CD4-positive, alpha-beta memory T cell (primary cell): ENCODE results near the gene DOP1B. TPM values are rescaled to one million over a fixed set of nuclear protein-coding genes. Genes with fewer than 3 reads are reported as not detected.

Experiments
- CTCF ChIA-PET: fragments of 350-600 bp; sonication (Branson Sonifier 250); formaldehyde crosslinking; loops from one replicate; lab custom pipeline; 2021; ENCODE audit warnings: inconsistent platforms; ENCODE audit not compliant: partially characterized antibody; lab: Charles Lee
- POLR2A ChIA-PET: fragments of 350-600 bp; sonication (Branson Sonifier 250); formaldehyde crosslinking; loops from one replicate; lab custom pipeline; 2021; ENCODE audit not compliant: partially characterized antibody; lab: Charles Lee
- DNase-seq, 5 donors: peaks; one replicate each; pipeline versions ENCODE4 v3.0.0 to v3.0.0-alpha.2; 2020 to 2022; ENCODE audit warnings: mixed read lengths in 1 of 5
- H3K27ac ChIP-seq: one replicate; pipeline ENCODE4 v1.7.0; 2013; ENCODE audit warnings: low read depth, low read length
- H3K27me3 ChIP-seq: 2 replicates; pipeline ENCODE4 v1.7.0; 2013; ENCODE audit warnings: mild to moderate bottlenecking, low read length, moderate library complexity; ENCODE audit not compliant: insufficient read depth
- H3K36me3 ChIP-seq: 2 replicates; pipeline ENCODE4 v1.7.0; 2013; ENCODE audit warnings: mild to moderate bottlenecking, low read length, moderate library complexity; ENCODE audit not compliant: insufficient read depth
- H3K4me1 ChIP-seq: 2 replicates; pipeline ENCODE4 v1.7.0; 2013; ENCODE audit warnings: mild to moderate bottlenecking, low read length, moderate library complexity; ENCODE audit not compliant: insufficient read depth
- H3K4me3 ChIP-seq, 2 donors: one replicate each; pipeline ENCODE4 v1.7.0; 2013; ENCODE audit warnings: low read length in 2 of 2, mild to moderate bottlenecking in 1 of 2
- H3K9me3 ChIP-seq, 2 donors: one replicate each; pipeline ENCODE4 v1.7.0; 2013; ENCODE audit warnings: low read length in 2 of 2, control low read depth in 1 of 2; ENCODE audit not compliant: control insufficient read depth in 1 of 2
- H3K27ac Mint-ChIP-seq, 7 donors: one replicate each; pipeline ENCODE4 v1.8.0; 2020 to 2021; ENCODE audit warnings: mixed read lengths in 7 of 7, mild to moderate bottlenecking in 6 of 7, inconsistent platforms in 3 of 7, moderate library complexity in 3 of 7
- H3K27me3 Mint-ChIP-seq, 2 donors: one replicate each; pipeline ENCODE4 v1.8.0; 2020 to 2021; ENCODE audit warnings: mixed read lengths in 2 of 2
- H3K36me3 Mint-ChIP-seq, 2 donors: one replicate each; pipeline ENCODE4 v1.8.0; 2020 to 2021; ENCODE audit warnings: mixed read lengths in 2 of 2, inconsistent platforms in 1 of 2, mild to moderate bottlenecking in 1 of 2
- H3K4me1 Mint-ChIP-seq, 4 donors: one replicate each; pipeline ENCODE4 v1.8.0; 2020 to 2021; ENCODE audit warnings: mixed read lengths in 4 of 4, mild to moderate bottlenecking in 1 of 4
- H3K4me3 Mint-ChIP-seq, 8 donors: one replicate each; pipeline ENCODE4 v1.8.0; 2020 to 2021; ENCODE audit warnings: mixed read lengths in 8 of 8, mild to moderate bottlenecking in 7 of 8, moderate library complexity in 6 of 8, inconsistent platforms in 3 of 8
- H3K9me3 Mint-ChIP-seq, 8 donors: one replicate each; pipeline ENCODE4 v1.8.0; 2020 to 2021; ENCODE audit warnings: mixed read lengths in 8 of 8, mild to moderate bottlenecking in 5 of 8, inconsistent platforms in 3 of 8, moderate library complexity in 1 of 8
- intact Hi-C: fragments of 100-400 bp; cut with micrococcal nuclease; formaldehyde crosslinking; loops from one replicate; pipeline ENCODE4 v1.15.1; 2023
- polyA plus RNA-seq, 2 donors: library from polyadenylated mRNA; unstranded; fragments of 300-500 nt; fragmentation: Illumina TruSeq; gene quantifications; one replicate each; pipeline ENCODE4 v1.2.3, GENCODE V29; 2021
- total RNA-seq, 2 experiments: library from RNA; stranded (reverse); gene quantifications; one replicate each; pipeline ENCODE4 v1.2.3, GENCODE V29; 2021

The DOP1B gene
- total and polyA plus RNA-seq, 4 experiments from 2014 or later: 3.2 to 27.3 (median 18.9) TPM

DNA sequence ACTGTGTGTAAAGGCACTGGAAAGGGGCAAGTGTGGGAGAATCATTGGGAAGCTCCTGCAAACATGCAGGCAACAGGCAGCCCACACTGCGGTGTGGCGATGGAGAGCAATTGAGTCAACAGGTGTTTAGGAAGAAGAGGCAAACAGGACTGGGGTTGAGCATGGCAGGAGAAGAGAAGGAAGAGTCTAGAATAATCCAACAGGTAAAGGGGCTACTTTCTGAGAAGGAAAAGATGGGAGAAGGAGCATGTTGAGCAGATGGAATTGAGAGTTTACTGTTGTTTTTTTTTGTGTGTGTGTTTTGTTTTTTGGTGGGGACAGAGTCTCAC lies 4.2 kb downstream of the DOP1B start:
- ChIA-PET CTCF (interaction anchor here (2.9 kb wide), 1 partner anchor 13 kb away, joined by 10 read pairs; no protein-coding TSS in a partner anchor), POLR2A (interaction anchor here (1.7 kb wide), 1 partner anchor 12 kb away, joined by 7 read pairs; no protein-coding TSS in a partner anchor)
- H3K4me3 ChIP-seq: no peak overlapping the region
- DNase-seq: no peak
- Mint-ChIP-seq H3K27ac (peak overlapping the region in 2 of 7 donors; percentile 77 to 81), H3K36me3 (peaks cover 13 to 23% of the 10 kb centered on the region in 2 donors), H3K27me3 (no peaks in the 10 kb centered on the region), H3K4me1 (peaks cover 26 to 40% (median 33%) of the 10 kb centered on the region in 4 donors), H3K9me3 (no peaks in the 10 kb centered on the region), H3K4me3 (peak overlapping the region in 1 of 8 donors; percentile 12)
- no peaks in the 10 kb centered on the region for H3K9me3 ChIP-seq
- H3K36me3 ChIP-seq: no peaks in the 10 kb centered on the region
- peaks cover 11% of the 10 kb centered on the region for H3K4me1 ChIP-seq
- intact Hi-C loops: no loop called here
- H3K27me3 ChIP-seq: no peaks in the 10 kb centered on the region
- no peak overlapping the region for H3K27ac ChIP-seq

DNA sequence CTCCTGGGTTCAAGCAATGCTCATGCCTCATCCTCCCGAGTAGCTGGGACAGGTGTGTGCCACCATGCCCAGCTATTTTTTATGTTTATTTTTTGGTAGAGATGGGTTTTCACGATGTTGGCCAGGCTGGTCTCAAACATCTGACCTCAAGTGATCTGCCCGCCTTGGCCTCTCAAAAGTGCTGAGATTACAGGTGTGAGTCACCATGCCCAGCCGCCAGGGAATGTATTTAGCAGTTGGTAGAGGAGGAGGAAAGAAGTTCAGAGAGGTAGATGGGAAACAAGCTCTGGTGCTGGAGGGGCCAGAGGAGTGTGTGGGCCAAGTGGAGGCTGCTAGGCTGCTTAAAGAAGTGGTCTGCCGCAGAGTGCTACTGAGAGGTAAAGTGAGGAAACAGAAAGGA lies 6.0 kb downstream of the DOP1B start:
- Mint-ChIP-seq H3K4me3 (no peak overlapping the region), H3K9me3 (no peaks in the 10 kb centered on the region), H3K27me3 (no peaks in the 10 kb centered on the region), H3K36me3 (peaks cover 18 to 32% of the 10 kb centered on the region in 2 donors), H3K4me1 (peaks cover 23 to 32% (median 29%) of the 10 kb centered on the region in 4 donors), H3K27ac (peak overlapping the region in 1 of 7 donors; percentile 29)
- no peak for DNase-seq
- no peaks in the 10 kb centered on the region for H3K9me3 ChIP-seq
- no peaks in the 10 kb centered on the region for H3K27me3 ChIP-seq
- no peaks in the 10 kb centered on the region for H3K36me3 ChIP-seq
- no peak overlapping the region for H3K27ac ChIP-seq
- CTCF ChIA-PET: interaction anchor here (0.9 to 1.9 kb wide), 2 partner anchors 10 to 50 kb away, joined by 4 to 6 read pairs; no protein-coding TSS in a partner anchor
- POLR2A ChIA-PET: interaction anchor here (1.2 to 1.3 kb wide), 2 partner anchors 13 to 21 kb away, joined by 3 read pairs; no protein-coding TSS in a partner anchor
- H3K4me1 ChIP-seq: peaks cover 6% of the 10 kb centered on the region
- intact Hi-C loops: no loop called here
- no peak overlapping the region for H3K4me3 ChIP-seq

DNA sequence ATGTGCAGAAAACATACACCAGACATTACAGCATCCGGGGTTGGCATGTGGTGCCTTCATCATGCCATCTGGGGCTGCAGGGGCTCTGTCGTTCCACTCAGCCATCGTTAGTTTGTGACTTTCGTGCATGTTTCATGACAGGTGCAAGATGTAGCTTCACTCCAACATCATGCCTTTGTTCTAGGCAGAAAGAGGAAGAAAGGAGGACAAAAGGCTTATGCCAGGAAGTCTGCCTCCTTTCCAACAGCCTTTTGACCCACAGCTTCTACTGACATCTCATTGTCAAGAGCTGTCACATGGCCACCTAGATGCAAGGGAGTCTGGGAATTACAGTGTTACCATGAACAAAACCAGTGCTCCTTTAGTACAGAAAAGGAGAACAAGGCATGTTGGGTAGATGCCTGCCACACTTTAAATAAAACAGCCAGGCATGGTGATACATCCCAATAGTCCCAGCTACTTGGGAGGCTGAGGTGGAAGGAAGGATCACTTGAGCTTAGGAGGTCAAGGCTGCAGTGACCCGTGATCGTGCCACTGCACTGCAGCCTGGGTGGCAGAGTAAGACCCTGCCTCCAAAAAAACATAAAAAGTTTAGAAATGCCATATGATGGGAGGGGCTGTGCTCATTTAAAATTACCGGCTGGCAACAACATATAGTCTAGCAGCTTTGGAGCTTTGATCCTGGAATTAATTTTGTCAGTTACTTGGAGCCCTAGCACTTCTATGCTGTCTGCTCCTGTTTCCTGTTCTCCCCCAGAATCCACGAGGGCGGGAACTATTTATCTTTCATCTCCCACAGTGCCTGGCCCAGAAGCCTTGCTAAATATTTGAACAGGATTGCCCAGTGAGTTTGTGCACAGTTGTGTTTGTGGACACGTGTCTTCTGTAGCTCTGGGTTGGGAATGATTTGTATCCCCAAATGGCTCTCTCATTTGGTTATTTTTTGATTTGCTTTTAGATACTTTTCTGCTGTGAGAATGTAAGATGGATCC lies 7.4 kb downstream of the DOP1B start:
- POLR2A ChIA-PET: interaction anchor here (1.1 to 1.3 kb wide), 2 partner anchors 10 to 12 kb away, joined by 3 to 4 read pairs; no protein-coding TSS in a partner anchor
- H3K27ac ChIP-seq: no peak overlapping the region
- H3K9me3 Mint-ChIP-seq: no peaks in the 10 kb centered on the region
- DNase-seq: no peak
- no peaks in the 10 kb centered on the region for H3K4me1 ChIP-seq
- CTCF ChIA-PET: interaction anchor here (0.9 to 1.9 kb wide), 5 partner anchors 9 to 166 kb away, joined by 3 to 17 read pairs (median 4); no protein-coding TSS in a partner anchor
- peaks cover 24 to 39% of the 10 kb centered on the region in 2 donors for H3K36me3 Mint-ChIP-seq
- peaks cover 18 to 25% (median 22%) of the 10 kb centered on the region in 4 donors for H3K4me1 Mint-ChIP-seq
- no peaks in the 10 kb centered on the region for H3K27me3 Mint-ChIP-seq
- no peaks in the 10 kb centered on the region for H3K9me3 ChIP-seq
- H3K4me3 Mint-ChIP-seq: no peak overlapping the region
- peak overlapping the region in 5 of 7 donors; percentile 4 to 81 (median 63) for H3K27ac Mint-ChIP-seq
- intact Hi-C loops: no loop called here
- H3K4me3 ChIP-seq: no peak overlapping the region
- no peaks in the 10 kb centered on the region for H3K36me3 ChIP-seq
- no peaks in the 10 kb centered on the region for H3K27me3 ChIP-seq

DNA sequence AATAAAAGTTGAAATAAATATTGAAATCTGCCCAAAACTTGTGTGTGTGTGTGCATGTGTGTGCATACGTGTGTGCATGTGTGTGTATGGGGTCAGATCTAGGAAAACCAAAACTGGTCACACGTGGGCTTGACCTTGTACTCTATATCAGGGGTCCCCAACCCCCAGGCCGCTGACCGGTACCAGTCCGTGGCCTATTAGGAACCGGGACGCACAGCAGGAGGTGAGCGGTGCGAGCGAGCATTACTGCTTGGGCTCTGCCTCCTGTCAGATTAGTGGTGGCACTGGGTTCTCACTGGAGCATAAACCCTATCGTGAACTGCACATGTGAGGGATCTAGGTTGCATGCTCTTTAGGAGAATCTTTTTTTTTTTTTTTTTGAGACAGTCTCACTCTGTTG lies 8.7 kb downstream of the DOP1B start:
- no peaks in the 10 kb centered on the region for H3K27me3 Mint-ChIP-seq
- ChIA-PET CTCF (no interaction called here), POLR2A (no interaction called here)
- DNase-seq: no peak
- no peaks in the 10 kb centered on the region for H3K9me3 Mint-ChIP-seq
- no peak overlapping the region for H3K4me3 Mint-ChIP-seq
- H3K36me3 Mint-ChIP-seq: peaks cover 35 to 46% of the 10 kb centered on the region in 2 donors
- H3K4me3 ChIP-seq: no peak overlapping the region
- intact Hi-C loops: no loop called here
- H3K4me1 Mint-ChIP-seq: peaks cover 14 to 18% (median 15%) of the 10 kb centered on the region in 4 donors
- no peak overlapping the region for H3K27ac ChIP-seq
- H3K27ac Mint-ChIP-seq: no peak overlapping the region
- no peaks in the 10 kb centered on the region for H3K27me3 ChIP-seq
- no peaks in the 10 kb centered on the region for H3K4me1 ChIP-seq
- H3K9me3 ChIP-seq: no peaks in the 10 kb centered on the region
- H3K36me3 ChIP-seq: no peaks in the 10 kb centered on the region

DNA sequence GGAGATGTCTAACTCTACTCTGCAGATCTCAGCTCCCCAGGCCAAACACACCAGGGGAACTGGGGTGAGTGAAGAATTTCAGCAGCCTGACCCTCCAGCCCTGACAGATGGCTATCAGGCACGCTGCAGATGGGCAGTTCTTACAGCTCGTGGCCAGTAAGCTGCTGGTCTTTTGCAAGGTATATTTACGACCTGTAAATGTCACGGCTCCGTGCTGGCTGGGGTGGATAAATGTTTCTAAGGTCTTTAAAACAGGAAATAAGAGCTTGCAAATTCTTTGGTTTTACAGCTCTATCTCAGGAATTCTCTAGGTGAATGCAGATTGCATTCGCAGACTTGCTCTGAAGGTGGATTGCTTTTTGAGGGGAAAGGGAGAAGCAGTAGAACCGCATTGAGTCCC lies 10.1 kb downstream of the DOP1B start:
- H3K4me3 Mint-ChIP-seq: no peak overlapping the region
- H3K4me1 ChIP-seq: no peaks in the 10 kb centered on the region
- H3K4me1 Mint-ChIP-seq: peaks cover 12 to 22% (median 16%) of the 10 kb centered on the region in 4 donors
- no peaks in the 10 kb centered on the region for H3K9me3 ChIP-seq
- H3K27me3 ChIP-seq: no peaks in the 10 kb centered on the region
- H3K4me3 ChIP-seq: no peak overlapping the region
- POLR2A ChIA-PET: no interaction called here
- H3K36me3 ChIP-seq: no peaks in the 10 kb centered on the region
- CTCF ChIA-PET: interaction anchor here (1.0 kb wide), 1 partner anchor 54 kb away, joined by 3 read pairs; no protein-coding TSS in a partner anchor
- DNase-seq: no peak
- no peaks in the 10 kb centered on the region for H3K27me3 Mint-ChIP-seq
- peaks cover 40 to 49% of the 10 kb centered on the region in 2 donors for H3K36me3 Mint-ChIP-seq
- intact Hi-C loops: no loop called here
- H3K9me3 Mint-ChIP-seq: no peaks in the 10 kb centered on the region
- H3K27ac Mint-ChIP-seq: no peak overlapping the region
- no peak overlapping the region for H3K27ac ChIP-seq

DNA sequence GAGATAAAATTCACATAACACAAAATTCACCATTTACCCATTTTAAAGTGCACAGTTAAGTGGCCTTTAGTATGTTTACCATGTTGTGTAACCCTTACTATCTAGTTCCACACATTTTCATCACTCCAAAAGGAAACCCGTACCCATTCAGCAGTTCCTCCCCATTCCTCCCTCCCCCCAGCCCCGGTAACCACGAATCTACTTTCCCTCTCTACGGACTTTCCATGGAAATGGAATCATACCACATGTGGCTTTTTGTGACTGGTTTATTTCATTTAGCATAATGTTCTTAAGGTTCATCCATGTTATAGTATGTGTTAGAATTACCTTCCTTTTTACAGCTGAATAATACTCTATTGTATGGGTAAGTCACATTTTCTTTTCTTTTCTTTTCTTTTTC lies 10.9 kb downstream of the DOP1B start:
- intact Hi-C loops: no loop called here
- Mint-ChIP-seq H3K36me3 (peaks cover 39 to 47% of the 10 kb centered on the region in 2 donors), H3K4me1 (peaks cover 13 to 24% (median 14%) of the 10 kb centered on the region in 4 donors), H3K4me3 (no peak overlapping the region), H3K9me3 (no peaks in the 10 kb centered on the region), H3K27ac (peak overlapping the region in 1 of 7 donors; percentile 42), H3K27me3 (no peaks in the 10 kb centered on the region)
- Histone ChIP-seq H3K4me1 (no peaks in the 10 kb centered on the region), H3K4me3 (no peak overlapping the region), H3K27me3 (no peaks in the 10 kb centered on the region), H3K9me3 (no peaks in the 10 kb centered on the region), H3K36me3 (no peaks in the 10 kb centered on the region), H3K27ac (no peak overlapping the region)
- no peak for DNase-seq
- POLR2A ChIA-PET: interaction anchor here (0.8 kb wide), 1 partner anchor 1119 kb away, joined by 3 read pairs; no protein-coding TSS in a partner anchor
- CTCF ChIA-PET: interaction anchor here (1.0 kb wide), 1 partner anchor 55 kb away, joined by 3 read pairs; no protein-coding TSS in a partner anchor
